ENCODE results near the gene EPHX1. TPM values are rescaled to one million over a fixed set of nuclear protein-coding genes. Genes with fewer than 3 reads are reported as not detected.

The EPHX1 gene
- total and polyA plus RNA-seq, 10 of the 15 experiments (the other 5 are each of a cell fraction or from before 2014, with no cell fraction given): 0.33 to 2.9 (median 0.78) TPM; not detected in 2

DNA sequence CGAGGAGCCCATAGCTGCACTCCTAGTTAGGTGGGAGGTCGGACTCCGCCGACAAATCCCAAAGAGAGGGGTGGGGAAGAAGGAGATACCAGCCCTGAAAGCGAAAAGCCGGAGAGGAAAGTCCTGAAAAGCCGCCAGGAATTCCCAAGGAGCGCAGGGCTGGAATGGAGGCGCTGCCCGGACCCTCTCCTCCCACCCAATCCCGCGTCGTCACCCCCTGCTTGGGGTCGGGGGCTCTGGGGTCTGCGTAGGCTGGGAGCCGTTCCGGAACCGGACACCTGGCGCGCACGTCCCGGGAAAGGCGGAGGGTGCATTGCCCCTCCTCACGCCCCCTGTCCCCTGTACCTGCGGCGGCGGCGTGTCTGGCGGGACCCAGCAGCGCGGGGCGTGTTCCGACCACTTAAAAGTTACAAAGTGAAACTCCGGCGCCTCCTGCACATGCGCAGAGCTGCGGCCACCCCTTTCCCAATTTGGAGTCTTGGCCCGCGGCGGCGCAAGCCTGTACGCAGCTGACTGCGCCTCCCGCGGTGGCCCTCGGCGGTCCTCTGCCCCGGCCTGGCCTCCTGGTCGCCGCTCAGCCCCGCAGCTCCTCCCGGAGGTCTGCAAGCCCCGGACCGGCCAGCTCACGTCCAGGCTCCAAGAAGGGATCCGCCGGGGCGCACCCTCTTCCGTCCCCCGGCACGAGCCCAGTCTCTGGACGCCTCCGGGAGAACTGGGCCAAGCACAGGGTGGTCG, 72.2 kb downstream of the EPHX1 start, which contains the start of gene TMEM63A (continued):
- TF ChIP-seq, protein P1, sequence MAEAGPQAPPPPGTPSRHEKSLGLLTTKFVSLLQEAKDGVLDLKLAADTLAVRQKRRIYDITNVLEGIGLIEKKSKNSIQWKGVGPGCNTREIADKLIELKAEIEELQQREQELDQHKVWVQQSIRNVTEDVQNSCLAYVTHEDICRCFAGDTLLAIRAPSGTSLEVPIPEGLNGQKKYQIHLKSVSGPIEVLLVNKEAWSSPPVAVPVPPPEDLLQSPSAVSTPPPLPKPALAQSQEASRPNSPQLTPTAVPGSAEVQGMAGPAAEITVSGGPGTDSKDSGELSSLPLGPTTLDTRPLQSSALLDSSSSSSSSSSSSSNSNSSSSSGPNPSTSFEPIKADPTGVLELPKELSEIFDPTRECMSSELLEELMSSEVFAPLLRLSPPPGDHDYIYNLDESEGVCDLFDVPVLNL (IDR thresholded peaks at IDR 0.05; ENCODE audit: low read depth, low read length): no peak
- no peak for TF ChIP-seq NR2C2 (IDR thresholded peaks at IDR 0.05; ENCODE audit: borderline replicate concordance, control insufficient read depth, insufficient read length, low read depth)
- TF ChIP-seq, protein P2, sequence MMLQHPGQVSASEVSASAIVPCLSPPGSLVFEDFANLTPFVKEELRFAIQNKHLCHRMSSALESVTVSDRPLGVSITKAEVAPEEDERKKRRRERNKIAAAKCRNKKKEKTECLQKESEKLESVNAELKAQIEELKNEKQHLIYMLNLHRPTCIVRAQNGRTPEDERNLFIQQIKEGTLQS (IDR thresholded peaks at IDR 0.05; ENCODE audit: borderline replicate concordance, extremely low read depth, low read depth, low read length): no peak
- TF ChIP-seq, protein P3, sequence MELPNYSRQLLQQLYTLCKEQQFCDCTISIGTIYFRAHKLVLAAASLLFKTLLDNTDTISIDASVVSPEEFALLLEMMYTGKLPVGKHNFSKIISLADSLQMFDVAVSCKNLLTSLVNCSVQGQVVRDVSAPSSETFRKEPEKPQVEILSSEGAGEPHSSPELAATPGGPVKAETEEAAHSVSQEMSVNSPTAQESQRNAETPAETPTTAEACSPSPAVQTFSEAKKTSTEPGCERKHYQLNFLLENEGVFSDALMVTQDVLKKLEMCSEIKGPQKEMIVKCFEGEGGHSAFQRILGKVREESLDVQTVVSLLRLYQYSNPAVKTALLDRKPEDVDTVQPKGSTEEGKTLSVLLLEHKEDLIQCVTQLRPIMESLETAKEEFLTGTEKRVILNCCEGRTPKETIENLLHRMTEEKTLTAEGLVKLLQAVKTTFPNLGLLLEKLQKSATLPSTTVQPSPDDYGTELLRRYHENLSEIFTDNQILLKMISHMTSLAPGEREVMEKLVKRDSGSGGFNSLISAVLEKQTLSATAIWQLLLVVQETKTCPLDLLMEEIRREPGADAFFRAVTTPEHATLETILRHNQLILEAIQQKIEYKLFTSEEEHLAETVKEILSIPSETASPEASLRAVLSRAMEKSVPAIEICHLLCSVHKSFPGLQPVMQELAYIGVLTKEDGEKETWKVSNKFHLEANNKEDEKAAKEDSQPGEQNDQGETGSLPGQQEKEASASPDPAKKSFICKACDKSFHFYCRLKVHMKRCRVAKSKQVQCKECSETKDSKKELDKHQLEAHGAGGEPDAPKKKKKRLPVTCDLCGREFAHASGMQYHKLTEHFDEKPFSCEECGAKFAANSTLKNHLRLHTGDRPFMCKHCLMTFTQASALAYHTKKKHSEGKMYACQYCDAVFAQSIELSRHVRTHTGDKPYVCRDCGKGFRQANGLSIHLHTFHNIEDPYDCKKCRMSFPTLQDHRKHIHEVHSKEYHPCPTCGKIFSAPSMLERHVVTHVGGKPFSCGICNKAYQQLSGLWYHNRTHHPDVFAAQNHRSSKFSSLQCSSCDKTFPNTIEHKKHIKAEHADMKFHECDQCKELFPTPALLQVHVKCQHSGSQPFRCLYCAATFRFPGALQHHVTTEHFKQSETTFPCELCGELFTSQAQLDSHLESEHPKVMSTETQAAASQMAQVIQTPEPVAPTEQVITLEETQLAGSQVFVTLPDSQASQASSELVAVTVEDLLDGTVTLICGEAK (IDR thresholded peaks at IDR 0.05; ENCODE audit: borderline replicate concordance): no peak; the same call in 1 of the 2 replicates
- TF ChIP-seq CBX5 (IDR thresholded peaks at IDR 0.05; ENCODE audit: low read depth): no peak
- TF ChIP-seq, protein P4, sequence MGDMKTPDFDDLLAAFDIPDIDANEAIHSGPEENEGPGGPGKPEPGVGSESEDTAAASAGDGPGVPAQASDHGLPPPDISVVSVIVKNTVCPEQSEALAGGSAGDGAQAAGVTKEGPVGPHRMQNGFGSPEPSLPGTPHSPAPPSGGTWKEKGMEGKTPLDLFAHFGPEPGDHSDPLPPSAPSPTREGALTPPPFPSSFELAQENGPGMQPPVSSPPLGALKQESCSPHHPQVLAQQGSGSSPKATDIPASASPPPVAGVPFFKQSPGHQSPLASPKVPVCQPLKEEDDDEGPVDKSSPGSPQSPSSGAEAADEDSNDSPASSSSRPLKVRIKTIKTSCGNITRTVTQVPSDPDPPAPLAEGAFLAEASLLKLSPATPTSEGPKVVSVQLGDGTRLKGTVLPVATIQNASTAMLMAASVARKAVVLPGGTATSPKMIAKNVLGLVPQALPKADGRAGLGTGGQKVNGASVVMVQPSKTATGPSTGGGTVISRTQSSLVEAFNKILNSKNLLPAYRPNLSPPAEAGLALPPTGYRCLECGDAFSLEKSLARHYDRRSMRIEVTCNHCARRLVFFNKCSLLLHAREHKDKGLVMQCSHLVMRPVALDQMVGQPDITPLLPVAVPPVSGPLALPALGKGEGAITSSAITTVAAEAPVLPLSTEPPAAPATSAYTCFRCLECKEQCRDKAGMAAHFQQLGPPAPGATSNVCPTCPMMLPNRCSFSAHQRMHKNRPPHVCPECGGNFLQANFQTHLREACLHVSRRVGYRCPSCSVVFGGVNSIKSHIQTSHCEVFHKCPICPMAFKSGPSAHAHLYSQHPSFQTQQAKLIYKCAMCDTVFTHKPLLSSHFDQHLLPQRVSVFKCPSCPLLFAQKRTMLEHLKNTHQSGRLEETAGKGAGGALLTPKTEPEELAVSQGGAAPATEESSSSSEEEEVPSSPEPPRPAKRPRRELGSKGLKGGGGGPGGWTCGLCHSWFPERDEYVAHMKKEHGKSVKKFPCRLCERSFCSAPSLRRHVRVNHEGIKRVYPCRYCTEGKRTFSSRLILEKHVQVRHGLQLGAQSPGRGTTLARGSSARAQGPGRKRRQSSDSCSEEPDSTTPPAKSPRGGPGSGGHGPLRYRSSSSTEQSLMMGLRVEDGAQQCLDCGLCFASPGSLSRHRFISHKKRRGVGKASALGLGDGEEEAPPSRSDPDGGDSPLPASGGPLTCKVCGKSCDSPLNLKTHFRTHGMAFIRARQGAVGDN (IDR thresholded peaks at IDR 0.05): peak; percentile 55
- no peak for TF ChIP-seq SIX5 (IDR thresholded peaks at IDR 0.05; ENCODE audit: low read depth, low read length, severe bottlenecking)
- TF ChIP-seq GATAD2B (conservative IDR thresholded peaks at IDR 0.05; ENCODE audit: low read depth): 0 out of 2 replicates have a peak, but pooled peaks have one; percentile 67
- TF ChIP-seq TARDBP (IDR thresholded peaks at IDR 0.05; ENCODE audit: borderline replicate concordance): no peak
- TF ChIP-seq EZH2 (IDR thresholded peaks at IDR 0.05; ENCODE audit: borderline replicate concordance, control insufficient read depth, low read depth, low read length): no peak
- TF ChIP-seq NFIC (IDR thresholded peaks at IDR 0.05; ENCODE audit: low read depth, low read length): no peak
- TF ChIP-seq GABPA (IDR thresholded peaks at IDR 0.05; ENCODE audit: low read depth): no peak
- no peak for TF ChIP-seq CHD4 (IDR thresholded peaks at IDR 0.05)
- TF ChIP-seq SREBF2 (IDR thresholded peaks at IDR 0.05; ENCODE audit: low read length): no peak
- TF ChIP-seq, protein P5, sequence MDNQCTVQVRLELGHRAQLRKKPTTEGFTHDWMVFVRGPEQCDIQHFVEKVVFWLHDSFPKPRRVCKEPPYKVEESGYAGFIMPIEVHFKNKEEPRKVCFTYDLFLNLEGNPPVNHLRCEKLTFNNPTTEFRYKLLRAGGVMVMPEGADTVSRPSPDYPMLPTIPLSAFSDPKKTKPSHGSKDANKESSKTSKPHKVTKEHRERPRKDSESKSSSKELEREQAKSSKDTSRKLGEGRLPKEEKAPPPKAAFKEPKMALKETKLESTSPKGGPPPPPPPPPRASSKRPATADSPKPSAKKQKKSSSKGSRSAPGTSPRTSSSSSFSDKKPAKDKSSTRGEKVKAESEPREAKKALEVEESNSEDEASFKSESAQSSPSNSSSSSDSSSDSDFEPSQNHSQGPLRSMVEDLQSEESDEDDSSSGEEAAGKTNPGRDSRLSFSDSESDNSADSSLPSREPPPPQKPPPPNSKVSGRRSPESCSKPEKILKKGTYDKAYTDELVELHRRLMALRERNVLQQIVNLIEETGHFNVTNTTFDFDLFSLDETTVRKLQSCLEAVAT (IDR thresholded peaks at IDR 0.05): no peak; the same call in 1 of the 2 replicates
- no peak for TF ChIP-seq ZNF622 (IDR thresholded peaks at IDR 0.05)
